Measurements from ENCODE around the gene LRRC70. TPM values are rescaled to one million over a fixed set of nuclear protein-coding genes. Genes with fewer than 3 reads are reported as not detected.

LRRC70 gene
- polyA plus RNA-seq, 1 donor from 2014 or later: 2.2 TPM

- H3K27me3 ChIP-seq (ENCODE audit: insufficient read depth, low read depth, low read length): no peaks in the 10 kb centered on the region
- no peak overlapping the region for H2AFZ ChIP-seq (ENCODE audit: low read depth, low read length)
- H3K9ac ChIP-seq (ENCODE audit: low read length): no peak overlapping the region
- H3K79me2 ChIP-seq (replicated peaks; ENCODE audit: insufficient read depth, low read length): no peaks in the 10 kb centered on the region
- H3K9me3 ChIP-seq (ENCODE audit: low read length): no peaks in the 10 kb centered on the region
- no peaks in the 10 kb centered on the region for H3K36me3 ChIP-seq (ENCODE audit: insufficient read depth, low read length)
- H3K4me3 ChIP-seq (ENCODE audit: low read length): no peak overlapping the region
- no peak overlapping the region for H3K4me2 ChIP-seq (ENCODE audit: low read length)
- no peaks in the 10 kb centered on the region for H3F3A ChIP-seq (ENCODE audit: insufficient read depth, low read length, poor library complexity, severe bottlenecking)
- TF ChIP-seq EP300 (conservative IDR thresholded peaks at IDR 0.05; ENCODE audit: poor library complexity, severe bottlenecking) (no peak), MXI1 (conservative IDR thresholded peaks at IDR 0.05; ENCODE audit: poor library complexity, severe bottlenecking) (no peak), EZH2 (IDR thresholded peaks at IDR 0.05; ENCODE audit: borderline replicate concordance, insufficient read depth, low read length, poor library complexity, severe bottlenecking) (no peak), SMC3 (conservative IDR thresholded peaks at IDR 0.05; ENCODE audit: poor library complexity) (no peak), POLR2AphosphoS5 (IDR thresholded peaks at IDR 0.05) (no peak), CTCF (IDR thresholded peaks at IDR 0.05; ENCODE audit: poor library complexity, severe bottlenecking) (no peak), TAF1 (IDR thresholded peaks at IDR 0.05; ENCODE audit: low read depth) (no peak), RAD21 (conservative IDR thresholded peaks at IDR 0.05) (no peak)
- TF ChIP-seq, protein P1, sequence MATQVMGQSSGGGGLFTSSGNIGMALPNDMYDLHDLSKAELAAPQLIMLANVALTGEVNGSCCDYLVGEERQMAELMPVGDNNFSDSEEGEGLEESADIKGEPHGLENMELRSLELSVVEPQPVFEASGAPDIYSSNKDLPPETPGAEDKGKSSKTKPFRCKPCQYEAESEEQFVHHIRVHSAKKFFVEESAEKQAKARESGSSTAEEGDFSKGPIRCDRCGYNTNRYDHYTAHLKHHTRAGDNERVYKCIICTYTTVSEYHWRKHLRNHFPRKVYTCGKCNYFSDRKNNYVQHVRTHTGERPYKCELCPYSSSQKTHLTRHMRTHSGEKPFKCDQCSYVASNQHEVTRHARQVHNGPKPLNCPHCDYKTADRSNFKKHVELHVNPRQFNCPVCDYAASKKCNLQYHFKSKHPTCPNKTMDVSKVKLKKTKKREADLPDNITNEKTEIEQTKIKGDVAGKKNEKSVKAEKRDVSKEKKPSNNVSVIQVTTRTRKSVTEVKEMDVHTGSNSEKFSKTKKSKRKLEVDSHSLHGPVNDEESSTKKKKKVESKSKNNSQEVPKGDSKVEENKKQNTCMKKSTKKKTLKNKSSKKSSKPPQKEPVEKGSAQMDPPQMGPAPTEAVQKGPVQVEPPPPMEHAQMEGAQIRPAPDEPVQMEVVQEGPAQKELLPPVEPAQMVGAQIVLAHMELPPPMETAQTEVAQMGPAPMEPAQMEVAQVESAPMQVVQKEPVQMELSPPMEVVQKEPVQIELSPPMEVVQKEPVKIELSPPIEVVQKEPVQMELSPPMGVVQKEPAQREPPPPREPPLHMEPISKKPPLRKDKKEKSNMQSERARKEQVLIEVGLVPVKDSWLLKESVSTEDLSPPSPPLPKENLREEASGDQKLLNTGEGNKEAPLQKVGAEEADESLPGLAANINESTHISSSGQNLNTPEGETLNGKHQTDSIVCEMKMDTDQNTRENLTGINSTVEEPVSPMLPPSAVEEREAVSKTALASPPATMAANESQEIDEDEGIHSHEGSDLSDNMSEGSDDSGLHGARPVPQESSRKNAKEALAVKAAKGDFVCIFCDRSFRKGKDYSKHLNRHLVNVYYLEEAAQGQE (IDR thresholded peaks at IDR 0.05; ENCODE audit: borderline replicate concordance): no peak
- H4K20me1 ChIP-seq (ENCODE audit: insufficient read depth): no peaks in the 10 kb centered on the region
- H3K27ac ChIP-seq (ENCODE audit: low read length): no peak overlapping the region
- H3K9me2 ChIP-seq (ENCODE audit: insufficient read depth, low read length): no peaks in the 10 kb centered on the region
Observed at GRCh38 chr5:62585751-62586150, 7.1 kb downstream of the LRRC70 start.

DNA sequence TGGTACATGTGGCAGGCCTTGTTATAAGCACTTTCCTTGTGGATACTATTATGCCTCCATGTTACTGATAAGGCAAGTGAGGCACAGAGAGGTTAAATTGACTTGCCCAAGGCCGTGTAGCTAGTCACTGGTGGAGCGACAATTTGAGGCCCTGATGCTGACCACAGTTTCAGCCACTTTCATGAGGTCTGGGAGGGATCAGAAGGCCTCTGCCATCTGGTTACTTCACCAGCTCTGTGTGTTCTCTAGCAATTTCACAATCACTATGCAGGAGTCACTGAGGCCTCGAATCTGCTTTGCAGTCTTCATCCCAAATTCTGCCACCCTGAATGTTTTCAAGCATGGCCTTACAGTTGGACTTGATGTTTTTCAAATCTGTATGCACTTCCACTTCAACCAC is 9.1 kb downstream of the LRRC70 start:
- no peaks in the 10 kb centered on the region for H3K9me3 ChIP-seq (ENCODE audit: low read length)
- H3K79me2 ChIP-seq (replicated peaks; ENCODE audit: insufficient read depth, low read length): no peaks in the 10 kb centered on the region
- H3K9me2 ChIP-seq (ENCODE audit: insufficient read depth, low read length): no peaks in the 10 kb centered on the region
- TF ChIP-seq TAF1 (IDR thresholded peaks at IDR 0.05; ENCODE audit: low read depth) (no peak), MXI1 (conservative IDR thresholded peaks at IDR 0.05; ENCODE audit: poor library complexity, severe bottlenecking) (no peak), POLR2AphosphoS5 (IDR thresholded peaks at IDR 0.05) (no peak), RAD21 (conservative IDR thresholded peaks at IDR 0.05) (no peak), EZH2 (IDR thresholded peaks at IDR 0.05; ENCODE audit: borderline replicate concordance, insufficient read depth, low read length, poor library complexity, severe bottlenecking) (no peak), SMC3 (conservative IDR thresholded peaks at IDR 0.05; ENCODE audit: poor library complexity) (no peak), CTCF (IDR thresholded peaks at IDR 0.05; ENCODE audit: poor library complexity, severe bottlenecking) (no peak), EP300 (conservative IDR thresholded peaks at IDR 0.05; ENCODE audit: poor library complexity, severe bottlenecking) (no peak)
- TF ChIP-seq, protein P1 (IDR thresholded peaks at IDR 0.05; ENCODE audit: borderline replicate concordance): no peak
- no peaks in the 10 kb centered on the region for H3K27me3 ChIP-seq (ENCODE audit: insufficient read depth, low read depth, low read length)
- H3F3A ChIP-seq (ENCODE audit: insufficient read depth, low read length, poor library complexity, severe bottlenecking): no peaks in the 10 kb centered on the region
- no peak overlapping the region for H2AFZ ChIP-seq (ENCODE audit: low read depth, low read length)
- no peak overlapping the region for H3K9ac ChIP-seq (ENCODE audit: low read length)
- H3K4me3 ChIP-seq (ENCODE audit: low read length): no peak overlapping the region
- H4K20me1 ChIP-seq (ENCODE audit: insufficient read depth): no peaks in the 10 kb centered on the region
- H3K27ac ChIP-seq (ENCODE audit: low read length): no peak overlapping the region
- H3K4me2 ChIP-seq (ENCODE audit: low read length): no peak overlapping the region
- no peaks in the 10 kb centered on the region for H3K36me3 ChIP-seq (ENCODE audit: insufficient read depth, low read length)
